ENCODE data around the gene AGTRAP. TPM values are rescaled to one million over a fixed set of nuclear protein-coding genes. Genes with fewer than 3 reads are reported as not detected.
A peak's percentile ranks its signal among the peaks of the same experiment; 100 is the strongest.

AGTRAP gene
- total RNA-seq, 1 donor from 2014 or later: 76.7 TPM

GRCh38 chr1:11733306-11733705 is 2.6 kb upstream of the AGTRAP start:
- no peak overlapping the region for H3K4me3 ChIP-seq (ENCODE audit: low read depth, low read length)

GRCh38 chr1:11735531-11735853 is 444 bp upstream of the AGTRAP start:
- no peak for DNase-seq (ENCODE audit: low read depth)
- no peak for TF ChIP-seq CTCF (IDR thresholded peaks at IDR 0.05; ENCODE audit: insufficient read depth, low read length, poor library complexity, severe bottlenecking)
- no peaks in the 10 kb centered on the region for H3K27me3 ChIP-seq (ENCODE audit: control insufficient read depth, insufficient read depth, low read length)
- peak overlapping the region; percentile 90 for H3K4me3 ChIP-seq (ENCODE audit: low read depth, low read length)
- no peaks in the 10 kb centered on the region for H3K36me3 ChIP-seq (ENCODE audit: control insufficient read depth, insufficient read depth, low read length)

More at GRCh38 chr1:11733306-11733705, 2.6 kb upstream of the AGTRAP start:
- no peak for DNase-seq (ENCODE audit: low read depth)
- H3K27me3 ChIP-seq (ENCODE audit: control insufficient read depth, insufficient read depth, low read length): no peaks in the 10 kb centered on the region
- no peak for TF ChIP-seq CTCF (IDR thresholded peaks at IDR 0.05; ENCODE audit: insufficient read depth, low read length, poor library complexity, severe bottlenecking)
- H3K36me3 ChIP-seq (ENCODE audit: control insufficient read depth, insufficient read depth, low read length): no peaks in the 10 kb centered on the region

GRCh38 chr1:11736746-11737639 is 1.1 kb downstream of the AGTRAP start:
- Histone ChIP-seq H3K36me3 (ENCODE audit: control insufficient read depth, insufficient read depth, low read length) (no peaks in the 10 kb centered on the region), H3K27me3 (ENCODE audit: control insufficient read depth, insufficient read depth, low read length) (no peaks in the 10 kb centered on the region), H3K4me3 (ENCODE audit: low read depth, low read length) (peak overlapping the region; percentile 90)
- TF ChIP-seq CTCF (IDR thresholded peaks at IDR 0.05; ENCODE audit: insufficient read depth, low read length, poor library complexity, severe bottlenecking): no peak
- DNase-seq (ENCODE audit: low read depth): peak; percentile 60

GRCh38 chr1:11738096-11738495 is 2.2 kb downstream of the AGTRAP start:
- no peak for DNase-seq (ENCODE audit: low read depth)
- no peak overlapping the region for H3K4me3 ChIP-seq (ENCODE audit: low read depth, low read length)

GRCh38 chr1:11738783-11739182 is 2.8 kb downstream of the AGTRAP start:
- Histone ChIP-seq H3K36me3 (ENCODE audit: control insufficient read depth, insufficient read depth, low read length) (no peaks in the 10 kb centered on the region), H3K4me3 (ENCODE audit: low read depth, low read length) (no peak overlapping the region), H3K27me3 (ENCODE audit: control insufficient read depth, insufficient read depth, low read length) (no peaks in the 10 kb centered on the region)
- TF ChIP-seq CTCF (IDR thresholded peaks at IDR 0.05; ENCODE audit: insufficient read depth, low read length, poor library complexity, severe bottlenecking): no peak
- no peak for DNase-seq (ENCODE audit: low read depth)

More at GRCh38 chr1:11738096-11738495, 2.2 kb downstream of the AGTRAP start:
- H3K27me3 ChIP-seq (ENCODE audit: control insufficient read depth, insufficient read depth, low read length): no peaks in the 10 kb centered on the region
- no peaks in the 10 kb centered on the region for H3K36me3 ChIP-seq (ENCODE audit: control insufficient read depth, insufficient read depth, low read length)
- no peak for TF ChIP-seq CTCF (IDR thresholded peaks at IDR 0.05; ENCODE audit: insufficient read depth, low read length, poor library complexity, severe bottlenecking)
